SKM-1 (cell line): ENCODE results near the gene SLC36A3.
"Not testable (repeated sequence)": the region's sequence is repeated elsewhere in the genome, so short reads cannot be mapped to it uniquely, and the experiment has no call there.

Source experiments
- DNase-seq: peaks from one replicate; lab custom pipeline; 2025; ENCODE audit not compliant: unreplicated experiment; lab: John Stamatoyannopoulos, UW

Gene SLC36A3

DNA sequence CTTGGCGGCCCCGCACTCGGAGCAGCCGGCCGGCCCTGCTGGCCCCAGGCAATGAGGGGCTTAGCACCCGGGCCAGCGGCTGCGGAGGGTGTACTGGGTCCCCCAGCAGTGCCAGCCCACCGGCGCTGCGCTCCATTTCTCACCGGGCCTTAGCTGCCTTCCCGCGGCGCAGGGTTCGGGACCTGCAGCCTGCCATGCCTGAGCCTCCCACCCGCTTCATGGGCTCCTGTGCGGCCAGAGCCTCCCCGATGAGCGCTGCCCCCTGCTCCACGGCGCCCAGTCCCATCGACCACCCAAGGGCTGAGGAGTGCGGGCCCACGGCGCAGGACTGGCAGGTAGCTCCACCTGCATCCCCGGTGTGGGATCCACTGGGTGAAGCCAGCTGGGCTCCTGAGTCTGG, 5.7 kb upstream of the SLC36A3 start:
- DNase-seq = not testable (repeated sequence)

DNA sequence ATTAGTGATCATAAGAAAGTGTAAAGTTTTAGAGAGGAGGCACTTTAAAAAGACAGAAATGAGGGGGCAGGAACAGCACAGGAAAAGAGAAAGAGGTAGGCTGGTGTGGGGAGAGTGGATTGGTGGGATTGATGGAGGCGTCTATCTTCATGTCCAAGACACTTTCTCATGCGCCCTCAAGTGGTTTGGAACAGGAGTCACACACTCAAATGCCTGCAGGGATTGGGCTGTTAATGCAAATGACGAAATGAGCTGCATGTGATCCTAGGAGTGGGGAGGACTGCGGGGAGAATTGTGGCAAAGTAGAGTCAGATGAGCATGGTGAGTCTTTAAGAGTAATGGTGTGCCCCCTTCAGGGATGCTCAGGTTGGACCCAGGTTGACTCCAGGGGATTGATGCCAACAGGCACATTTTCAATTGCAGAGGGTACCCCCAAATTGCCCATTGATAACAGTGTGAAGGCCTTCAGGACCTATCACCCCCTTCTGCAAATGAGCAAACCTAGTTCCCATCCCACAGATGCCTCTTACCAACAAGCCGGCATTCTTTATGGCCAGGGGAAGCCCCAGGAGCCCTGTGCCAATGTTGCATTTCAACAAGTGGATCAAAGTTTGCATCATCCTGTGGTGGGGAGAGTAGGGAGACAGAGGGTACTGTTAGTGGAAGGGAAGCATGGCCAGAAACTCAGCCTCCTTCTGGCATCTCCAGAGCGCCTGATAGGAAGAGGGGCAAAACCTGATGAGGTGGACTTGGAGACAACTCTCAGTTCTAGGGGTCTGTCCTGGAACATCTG, 5.3 kb downstream of the SLC36A3 start:
- peak; percentile 44 for DNase-seq

DNA sequence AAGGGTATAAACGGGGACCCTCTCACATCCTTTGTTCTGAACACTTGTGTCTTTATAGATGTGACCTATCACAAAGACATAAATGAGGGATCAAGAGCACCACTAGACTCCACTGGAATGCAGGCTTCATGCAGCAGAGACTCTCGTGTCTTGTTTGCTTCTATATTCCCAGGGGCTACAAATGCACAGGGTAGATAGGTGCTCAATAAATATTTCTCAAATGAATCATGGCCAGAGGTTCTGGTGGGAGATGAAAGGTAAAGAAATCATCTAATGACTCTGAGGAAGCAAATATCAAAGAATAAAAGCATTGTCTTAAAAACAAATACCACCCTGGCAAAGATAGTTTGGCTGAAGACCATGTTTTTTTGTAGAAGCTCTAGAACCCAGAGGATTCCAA, 6.6 kb downstream of the SLC36A3 start:
- DNase-seq = no peak

DNA sequence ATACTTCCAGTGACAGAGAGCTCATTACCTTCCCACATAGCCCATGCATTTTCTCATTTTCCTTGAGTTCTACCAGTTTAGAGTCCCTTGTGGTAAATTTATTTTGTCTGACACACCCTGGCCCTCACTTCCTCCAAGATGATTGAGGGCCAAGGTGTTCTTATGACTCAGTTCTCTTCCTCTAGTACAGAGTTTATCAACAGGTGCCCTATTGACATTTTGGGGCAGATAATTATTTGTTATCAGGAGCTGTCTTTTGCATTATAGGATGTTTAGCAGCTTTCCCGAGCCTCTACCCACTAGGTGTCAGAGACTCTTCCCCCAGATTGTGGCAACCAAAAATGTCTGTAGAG, 7.1 kb downstream of the SLC36A3 start:
- DNase-seq = no peak

DNA sequence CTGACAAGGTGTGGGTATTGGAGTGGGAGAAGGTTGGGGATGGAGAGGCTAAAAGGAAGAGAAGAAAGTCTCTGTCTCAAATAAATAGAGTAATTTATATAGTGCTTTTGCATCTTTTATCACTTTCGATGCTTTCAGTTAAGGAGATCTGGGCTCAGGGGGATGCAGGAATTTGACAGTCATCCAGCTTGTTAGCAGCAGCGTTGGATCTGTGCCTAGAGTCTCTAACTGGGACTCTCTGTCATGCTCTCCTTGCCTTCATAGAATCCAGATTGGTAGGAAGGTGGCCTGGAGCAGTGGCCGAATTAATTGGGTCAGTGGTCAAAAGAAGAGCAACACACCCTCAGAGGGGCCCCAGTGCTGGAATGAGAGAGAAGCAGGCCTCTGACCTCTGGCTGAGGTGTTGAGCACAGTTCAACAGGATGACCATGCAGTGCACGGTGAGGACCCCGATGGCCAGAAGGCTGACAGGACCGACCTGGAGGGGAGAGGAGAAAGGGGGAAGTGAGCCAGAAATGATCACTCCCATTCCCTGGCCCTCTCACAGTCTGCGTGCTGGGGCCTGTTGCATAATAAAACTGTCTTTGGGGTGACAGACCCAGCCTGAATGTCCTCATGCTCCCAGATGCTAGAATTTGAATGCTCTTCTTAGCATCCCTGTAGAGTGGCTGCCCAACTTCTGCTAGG, 7.6 kb downstream of the SLC36A3 start:
- DNase-seq = peak; percentile 63

DNA sequence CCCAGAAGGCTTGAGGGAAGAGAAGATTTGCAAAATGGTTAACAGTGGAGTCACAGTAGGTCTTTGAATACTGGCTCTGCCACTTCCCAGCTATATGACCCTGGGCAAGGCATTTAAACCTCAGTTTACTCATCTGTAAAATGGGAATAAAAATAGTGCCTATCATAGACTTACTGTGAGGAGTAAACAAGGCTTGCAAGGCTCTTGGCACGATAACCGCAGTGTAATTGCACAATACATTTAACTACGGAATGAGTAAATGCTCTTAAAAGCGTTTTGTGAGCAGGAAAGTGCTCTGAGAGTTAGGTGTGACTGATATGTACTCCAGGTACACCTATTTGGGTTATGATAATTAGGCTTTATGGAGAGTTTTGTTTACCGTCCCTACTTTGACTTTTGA, 8.4 kb downstream of the SLC36A3 start:
- peak; percentile 35 for DNase-seq

DNA sequence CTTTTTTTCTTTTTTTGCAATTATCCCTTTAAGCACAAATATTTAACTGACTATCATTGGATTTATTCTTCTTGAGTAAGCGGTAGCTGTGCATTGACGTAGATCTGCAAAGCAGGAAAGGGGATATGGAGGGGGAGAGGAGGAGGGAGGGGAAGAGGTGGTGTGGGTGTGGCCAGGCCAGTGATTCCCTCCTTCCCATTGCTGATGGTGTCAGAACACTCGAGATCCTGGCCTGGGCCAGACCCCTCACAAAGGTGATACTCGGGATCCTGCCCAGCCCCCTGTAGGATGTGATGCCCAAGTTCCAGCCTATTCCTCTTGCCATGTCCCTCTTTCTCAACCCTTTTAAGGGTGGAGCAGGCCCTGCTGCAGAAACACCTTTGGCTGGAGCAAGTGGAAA, 9.9 kb downstream of the SLC36A3 start:
- no peak for DNase-seq

DNA sequence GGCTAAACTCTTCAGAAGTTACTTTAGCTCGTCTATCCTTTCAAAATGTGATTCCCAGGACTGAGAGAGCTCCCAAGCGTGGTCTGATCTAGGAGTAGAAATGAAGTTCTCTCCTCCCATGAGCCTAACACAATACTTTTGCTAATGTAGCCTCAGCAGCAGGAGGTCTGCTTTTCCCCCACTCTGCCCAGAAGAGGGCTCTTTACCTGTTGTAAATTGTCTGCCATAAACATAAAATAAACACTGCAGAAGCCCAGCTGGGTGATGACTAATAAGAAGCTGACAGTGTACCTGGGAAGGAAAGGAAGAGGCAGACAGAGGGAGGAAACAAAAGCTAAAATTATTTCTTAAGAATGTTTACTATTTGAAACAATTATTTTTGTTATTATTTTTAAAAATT, 15.4 kb downstream of the SLC36A3 start:
- no peak for DNase-seq

DNA sequence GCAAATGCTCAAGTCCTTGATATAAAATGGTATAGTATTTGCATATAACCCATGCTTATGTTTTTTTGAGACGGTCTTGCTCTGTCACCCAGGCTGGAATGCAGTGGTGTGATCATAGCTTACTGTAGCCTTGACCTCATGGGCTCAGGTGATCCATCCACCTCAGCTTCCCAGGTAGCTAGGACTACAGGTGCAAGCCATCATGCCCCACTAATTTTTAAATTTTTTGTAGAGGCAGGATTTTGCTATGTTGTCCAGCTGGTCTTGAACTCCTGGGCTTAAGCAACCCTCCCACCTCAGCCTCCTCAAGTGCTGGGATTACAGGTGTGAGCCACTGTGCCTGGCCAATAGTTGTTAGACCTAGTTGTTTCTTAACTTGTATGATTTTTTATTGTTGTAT, 17.3 kb downstream of the SLC36A3 start:
- DNase-seq = no peak

DNA sequence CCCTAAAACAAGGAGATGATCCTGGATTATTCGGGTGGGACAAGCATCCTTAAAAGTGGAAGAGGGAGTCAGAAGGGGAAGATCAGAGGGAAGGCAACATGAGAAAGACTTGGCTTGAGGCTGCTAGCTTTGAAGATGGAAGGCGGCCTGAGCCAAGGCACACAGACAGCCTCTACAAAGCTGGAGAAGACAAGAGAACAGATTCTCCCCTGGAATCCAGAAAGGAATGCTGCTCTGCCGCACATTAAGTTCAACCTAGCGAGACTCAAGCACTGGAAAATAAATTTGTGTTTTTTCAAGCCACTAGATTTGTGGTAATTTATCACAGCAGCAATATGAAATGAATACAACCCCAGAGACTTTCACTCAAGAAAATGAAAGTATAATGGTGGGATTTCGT, 17.9 kb downstream of the SLC36A3 start:
- DNase-seq = no peak

DNA sequence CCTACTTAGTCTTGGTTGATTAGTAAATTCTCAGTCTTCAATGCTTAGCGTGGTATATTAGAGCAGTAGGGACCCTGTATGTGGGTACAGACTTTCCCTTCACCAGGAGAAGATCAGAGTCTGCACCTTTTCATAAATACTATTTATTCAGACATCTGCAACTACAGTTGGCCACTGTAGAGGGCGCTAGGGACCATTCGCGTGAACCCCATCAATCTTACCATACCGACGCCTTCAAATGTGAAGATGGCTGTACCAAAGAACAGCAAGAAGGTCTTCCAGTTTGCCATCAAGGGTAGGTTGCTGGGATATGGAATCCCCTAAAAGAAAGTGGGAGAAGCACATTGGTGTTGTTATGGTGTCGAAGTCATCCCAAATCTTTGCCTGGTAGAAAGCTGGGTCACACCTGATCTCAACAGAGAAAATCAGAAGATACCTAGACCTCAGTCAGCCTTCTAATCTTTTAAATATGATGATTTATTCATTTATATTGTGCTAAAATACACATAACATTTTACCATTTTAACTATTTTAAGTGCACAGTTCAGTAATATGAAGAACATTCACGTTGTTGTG, 19.1 kb downstream of the SLC36A3 start:
- peak; percentile 11 for DNase-seq

DNA sequence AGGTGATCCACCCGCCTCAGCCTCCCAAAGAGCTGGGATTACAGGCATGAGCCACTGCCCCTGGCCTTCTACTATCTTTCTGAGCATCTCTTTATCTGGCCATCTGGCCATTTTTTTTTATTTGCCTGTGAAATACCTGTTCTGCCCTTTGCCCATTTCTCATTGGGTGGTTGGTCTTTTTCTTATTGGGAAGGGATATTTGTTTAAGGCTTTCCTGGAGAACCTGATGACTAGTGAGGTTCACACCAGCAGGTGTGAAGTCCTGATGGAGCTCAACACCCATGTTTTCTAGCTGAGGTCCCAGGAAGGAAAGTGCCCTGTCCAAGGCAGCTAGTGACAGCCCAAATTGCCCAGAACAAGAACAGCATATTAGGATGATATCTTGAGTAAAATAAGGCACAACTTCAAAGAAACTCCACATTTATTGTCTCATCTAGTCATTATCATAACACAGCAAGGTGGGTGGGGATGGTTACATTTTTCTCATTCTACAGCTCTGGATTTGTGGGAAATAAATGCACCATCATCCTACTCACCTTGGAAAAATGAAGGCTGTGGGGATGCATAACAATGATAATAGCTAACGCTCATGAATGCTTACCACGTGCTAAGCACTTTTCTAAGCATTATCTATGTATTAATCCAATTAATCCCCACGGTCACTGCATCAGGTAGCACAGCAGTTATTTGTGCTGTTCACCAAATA, 20.3 kb downstream of the SLC36A3 start:
- DNase-seq = no peak

DNA sequence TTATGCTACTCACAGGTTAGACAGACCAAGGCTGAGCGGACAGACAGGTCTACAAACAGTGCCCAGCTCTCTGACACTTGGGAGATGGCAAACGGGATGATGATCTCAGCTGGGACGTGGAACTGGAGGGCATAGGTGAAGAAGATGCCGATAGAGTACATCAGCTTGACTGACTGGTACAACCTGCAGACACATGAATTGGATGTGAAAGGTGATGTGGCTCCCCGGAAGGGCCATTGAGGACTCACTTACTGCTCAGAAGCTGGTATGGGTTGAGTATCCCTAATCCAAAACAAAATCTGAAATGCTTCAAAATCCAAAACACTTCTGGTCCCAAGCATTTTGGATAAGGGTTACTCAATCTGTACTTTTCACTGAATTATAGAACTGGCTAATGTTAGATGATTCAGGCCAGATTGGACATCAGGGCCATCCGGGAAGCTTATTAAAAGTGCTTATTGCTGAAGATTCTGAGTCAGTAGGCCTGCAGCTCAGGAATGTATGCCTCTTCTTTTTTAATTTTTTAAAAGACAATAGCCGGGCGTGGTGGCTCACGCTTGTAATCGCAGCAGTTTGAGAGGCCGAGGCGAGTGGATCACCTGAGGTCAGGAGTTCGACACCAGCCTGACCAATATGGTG, 22.4 kb downstream of the SLC36A3 start:
- no peak for DNase-seq

DNA sequence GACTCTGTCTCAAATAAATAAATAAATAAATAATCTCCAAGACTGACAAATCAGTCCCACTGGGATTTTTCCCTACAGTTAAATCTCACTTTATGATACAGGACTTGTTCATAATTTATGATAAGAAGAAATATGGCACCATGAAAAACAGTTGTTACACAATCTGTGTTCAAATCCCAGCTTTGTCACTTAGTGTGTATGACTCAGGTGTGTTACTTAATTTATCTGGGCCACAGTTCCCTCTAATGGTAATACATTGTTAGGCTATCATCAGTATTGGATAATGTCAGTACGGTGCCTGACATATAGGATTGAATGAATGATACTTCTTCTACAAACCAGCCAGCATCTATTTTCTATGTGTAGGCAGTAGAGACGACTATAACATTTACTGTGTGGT, 23.1 kb downstream of the SLC36A3 start:
- no peak for DNase-seq

DNA sequence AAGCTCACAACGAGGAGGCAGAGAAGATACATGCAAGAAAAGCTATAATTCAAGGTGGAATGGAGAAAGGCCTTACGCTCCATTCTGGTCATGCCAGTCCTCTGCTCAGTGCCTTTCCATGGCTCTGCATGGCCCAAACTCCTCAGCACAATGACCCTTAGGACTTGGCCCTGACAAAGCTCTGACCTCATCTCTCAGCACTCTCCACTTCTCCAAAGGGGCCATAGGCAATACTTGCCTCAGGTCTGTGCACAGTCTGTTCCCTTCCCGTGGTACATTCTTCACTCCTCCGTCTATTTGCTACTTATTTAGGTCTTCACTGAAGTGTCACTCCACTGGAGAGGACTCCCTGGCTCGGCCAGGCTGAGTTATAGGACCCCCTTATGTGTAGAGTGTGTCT, 24.7 kb downstream of the SLC36A3 start:
- DNase-seq = no peak

DNA sequence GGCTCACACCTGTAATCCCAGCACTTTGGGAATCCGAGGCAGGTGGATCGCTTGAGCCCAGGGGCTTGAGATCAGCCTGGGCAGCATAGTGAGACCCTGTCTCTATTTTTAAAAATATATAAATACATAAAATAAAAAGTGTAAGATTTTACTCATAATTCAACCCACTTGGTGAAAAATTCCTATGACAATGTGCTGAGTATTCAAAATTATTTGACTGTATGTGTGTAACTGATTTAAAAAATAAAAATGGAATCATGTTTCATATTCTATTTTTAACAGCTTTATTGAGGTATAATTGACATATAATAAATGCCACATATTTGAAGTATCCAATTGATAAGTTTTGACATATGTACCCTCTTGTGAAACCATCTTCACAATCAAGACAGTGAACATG, 27.8 kb downstream of the SLC36A3 start:
- no peak for DNase-seq

DNA sequence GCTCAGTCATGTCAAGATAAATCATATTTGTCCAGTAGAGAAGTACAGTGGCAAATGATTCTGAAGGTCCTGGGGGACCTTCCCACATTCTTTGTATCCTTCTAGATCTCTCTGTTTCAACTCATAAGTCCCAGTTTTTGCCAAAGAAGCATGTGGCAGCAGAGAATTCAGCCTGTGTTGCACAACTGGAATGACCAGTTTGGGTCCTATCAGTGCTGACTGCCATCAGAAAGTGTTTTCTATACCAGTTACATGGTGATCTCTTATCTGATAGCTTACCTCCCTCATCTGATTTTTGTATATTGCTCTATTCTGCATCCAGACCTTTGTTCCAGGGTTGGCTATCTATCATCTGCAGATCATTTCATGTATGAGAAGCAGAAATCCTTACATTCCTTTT, 28.9 kb downstream of the SLC36A3 start:
- DNase-seq = no peak

DNA sequence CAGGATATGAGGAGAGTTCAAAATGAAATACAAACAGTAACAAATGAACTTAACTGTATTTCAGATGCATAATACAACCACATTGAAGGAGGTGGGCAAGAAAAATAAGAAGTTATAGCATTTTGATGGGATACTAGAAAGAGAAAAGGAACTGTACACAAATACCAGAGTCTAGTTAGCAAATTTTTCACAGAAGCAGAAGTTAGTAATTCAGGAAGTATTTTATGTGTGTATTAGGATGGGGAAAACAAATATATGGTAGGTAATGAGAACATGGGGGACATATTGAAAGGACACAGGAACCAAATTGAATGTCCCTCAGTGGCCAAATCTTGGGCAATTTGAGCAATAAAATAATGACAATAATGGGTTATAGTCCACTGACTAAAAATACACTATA, 32.2 kb downstream of the SLC36A3 start:
- no peak for DNase-seq

DNA sequence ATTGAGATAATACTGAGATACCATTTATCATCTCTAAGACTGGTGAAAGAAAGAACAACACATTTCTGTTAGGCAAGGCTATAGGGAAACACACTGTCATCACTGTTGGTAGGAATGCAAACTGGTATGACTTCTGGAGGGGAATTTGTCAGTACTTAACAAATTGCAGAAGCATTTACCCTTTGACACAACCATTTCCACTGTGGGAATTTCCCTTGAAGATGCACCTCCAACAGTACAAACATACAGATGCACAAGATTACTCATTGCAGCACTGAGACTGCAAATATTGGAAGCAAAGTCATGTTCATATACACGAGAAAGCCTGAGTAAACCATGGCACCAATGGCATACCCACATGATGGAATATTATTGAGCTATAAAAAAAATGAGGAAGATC, 33.0 kb downstream of the SLC36A3 start:
- DNase-seq = no peak

DNA sequence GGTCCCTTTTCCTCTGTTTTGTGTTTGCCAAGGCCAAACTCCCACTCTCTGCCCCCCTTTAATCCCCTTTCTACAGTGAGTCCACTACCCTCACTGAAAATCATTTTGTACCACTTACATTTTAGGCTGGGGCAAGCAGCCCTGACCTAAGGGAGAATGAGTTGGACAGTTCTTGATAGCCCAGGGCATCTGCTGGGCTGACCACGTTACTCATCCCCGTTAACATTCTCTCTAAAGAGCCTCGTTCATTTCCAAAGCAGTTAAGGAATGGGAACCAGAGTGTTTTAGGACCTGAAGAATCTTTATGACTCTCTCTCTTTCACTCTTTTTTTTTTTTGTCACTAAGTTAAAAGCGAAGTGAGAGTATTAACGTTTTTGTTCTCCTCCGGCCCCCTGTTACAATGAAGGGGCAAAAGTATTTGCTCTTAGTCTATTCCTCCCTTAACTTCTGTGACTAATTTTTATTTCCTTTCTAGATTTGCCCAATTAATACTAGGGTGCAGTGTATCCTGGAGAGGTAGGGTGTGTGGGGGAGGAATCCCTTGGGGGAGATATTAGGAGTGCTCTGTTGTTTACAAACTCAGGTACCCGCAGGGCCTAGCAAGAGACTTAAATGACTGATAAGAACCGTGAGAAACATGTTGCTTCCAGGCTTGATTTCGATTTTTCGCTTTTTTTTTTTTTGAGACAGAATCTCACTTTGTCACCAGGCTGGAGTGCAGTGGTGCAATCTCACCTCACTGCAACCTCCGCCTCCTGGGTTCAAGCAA, 35.9 kb downstream of the SLC36A3 start:
- no peak for DNase-seq

DNA sequence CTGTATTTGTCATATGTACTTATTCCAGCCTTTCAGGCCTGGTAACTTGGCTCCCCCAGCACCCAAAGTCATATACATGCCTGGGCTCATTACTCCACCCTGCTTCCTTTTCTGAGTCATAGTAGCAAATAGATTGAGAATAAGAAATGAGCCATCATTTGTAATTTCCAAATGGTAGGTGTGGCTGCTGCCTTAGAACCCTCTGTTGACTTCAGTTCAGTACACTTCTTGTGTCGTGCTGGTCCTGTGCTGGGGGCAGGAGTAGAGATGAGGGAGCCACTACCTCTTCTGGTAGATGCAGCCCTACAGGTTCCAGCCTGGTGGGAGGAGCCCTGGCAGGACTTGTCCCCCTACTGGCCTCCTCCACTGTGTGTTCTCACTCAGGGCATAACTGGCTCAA, 39.5 kb downstream of the SLC36A3 start:
- no peak for DNase-seq
